NCI-H345 treated with DMSO at 0.1 percent for 48 hours (cell line): ENCODE results near the gene UNC13D.
"Not testable (repeated sequence)": the region's sequence is repeated elsewhere in the genome, so short reads cannot be mapped to it uniquely, and the experiment has no call there.

Experiments used
- DNase-seq: peaks from one replicate; lab custom pipeline; 2025; ENCODE audit not compliant: unreplicated experiment; lab: John Stamatoyannopoulos, UW

UNC13D gene

GRCh38 chr17:75807861-75808260, 36.3 kb downstream of the UNC13D start:
- no peak for DNase-seq

DNA sequence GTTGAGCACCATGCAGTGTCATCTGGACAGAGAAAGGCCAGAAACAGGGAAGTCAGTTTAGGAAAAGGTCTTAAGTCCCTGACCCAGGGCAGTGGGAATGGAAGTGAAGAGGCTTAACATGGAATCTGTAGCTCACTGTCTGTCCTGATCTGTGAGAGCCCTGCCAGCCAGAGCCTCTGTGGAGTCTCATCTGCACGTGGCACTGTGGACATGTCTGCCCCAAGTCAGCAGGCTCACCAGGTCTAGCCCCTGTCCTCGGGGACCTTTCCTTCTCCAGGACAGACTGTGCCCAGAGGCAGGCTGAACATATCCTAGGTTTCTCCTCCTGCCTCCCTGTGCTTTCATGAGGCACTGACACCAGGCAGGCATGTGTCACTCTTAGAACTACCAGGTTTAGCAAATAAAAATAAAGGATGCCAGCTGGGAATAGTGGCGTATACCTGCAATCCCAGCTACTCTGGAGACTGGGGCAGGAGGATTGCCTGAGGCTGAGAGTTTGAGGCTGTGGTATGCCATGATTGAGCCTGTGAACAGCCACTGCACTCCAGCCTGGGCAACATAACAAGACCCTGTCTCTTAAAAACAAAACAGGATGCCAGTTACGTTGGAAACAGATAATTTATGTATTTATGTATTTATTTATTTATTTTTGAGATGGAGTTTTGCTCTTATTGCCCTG, 37.2 kb downstream of the UNC13D start:
- no peak for DNase-seq

DNA sequence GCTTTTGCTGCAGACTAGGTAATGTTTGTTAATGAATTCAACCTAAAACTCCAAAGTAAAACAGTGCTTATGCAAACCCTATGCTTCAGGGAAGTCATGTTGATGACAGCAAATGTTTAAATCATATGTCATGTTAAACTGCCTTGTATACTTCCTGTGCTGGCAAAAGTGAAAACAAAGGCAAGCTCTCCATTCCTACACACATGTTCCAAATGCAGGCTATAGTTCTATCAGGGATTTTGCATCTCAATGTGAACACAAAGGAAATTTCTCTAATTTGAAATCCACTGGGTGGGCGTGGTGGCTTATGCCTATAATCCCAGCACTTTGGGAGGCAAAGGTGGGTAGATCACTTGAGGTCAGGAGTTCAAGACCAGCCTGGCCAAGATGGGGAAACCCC, 40.3 kb downstream of the UNC13D start:
- DNase-seq = no peak

DNA sequence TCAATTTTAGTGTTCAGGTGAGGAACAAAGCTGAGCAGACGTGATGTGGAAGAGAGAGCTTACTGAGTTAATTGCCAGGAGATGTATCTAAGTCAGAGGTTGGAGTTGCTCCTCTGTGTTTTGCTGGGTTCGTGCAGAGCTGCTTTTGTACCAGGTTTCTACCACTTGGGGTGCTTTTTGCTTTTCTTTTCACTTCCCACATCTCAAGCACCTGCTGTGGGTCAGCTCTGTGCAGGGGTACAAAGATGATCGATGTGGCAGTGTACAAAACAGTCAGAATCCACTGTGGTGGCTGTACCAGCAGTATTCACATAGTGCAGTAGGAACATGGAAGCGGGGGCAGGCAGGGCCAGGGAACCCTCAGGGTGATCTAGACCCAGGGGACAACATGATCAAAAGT, 44.8 kb downstream of the UNC13D start:
- DNase-seq = no peak

- no peak for DNase-seq
Measured at GRCh38 chr17:75795820-75796607, 48.2 kb downstream of the UNC13D start.

DNA sequence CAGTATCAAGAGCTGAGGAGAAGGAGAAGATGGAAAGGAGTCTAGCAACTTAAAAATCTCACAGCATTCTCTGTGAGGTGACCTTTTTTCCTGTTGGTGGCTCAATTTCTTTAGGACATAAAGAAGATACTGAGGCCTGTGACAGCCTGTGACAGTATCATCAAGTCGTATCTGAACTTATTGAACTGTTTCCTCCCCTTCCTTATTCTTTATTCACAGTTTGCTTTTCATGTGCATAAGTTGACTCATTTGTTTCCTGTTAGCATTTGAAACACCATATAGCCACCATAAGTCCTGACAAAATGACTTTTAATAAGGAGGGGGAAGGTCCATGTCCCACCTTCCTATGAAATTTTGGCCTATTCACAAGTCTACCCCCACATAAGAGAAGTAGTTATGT, 50.7 kb downstream of the UNC13D start:
- DNase-seq = no peak

- no peak for DNase-seq
Measured at GRCh38 chr17:75791254-75791653, 53.0 kb downstream of the UNC13D start.

DNA sequence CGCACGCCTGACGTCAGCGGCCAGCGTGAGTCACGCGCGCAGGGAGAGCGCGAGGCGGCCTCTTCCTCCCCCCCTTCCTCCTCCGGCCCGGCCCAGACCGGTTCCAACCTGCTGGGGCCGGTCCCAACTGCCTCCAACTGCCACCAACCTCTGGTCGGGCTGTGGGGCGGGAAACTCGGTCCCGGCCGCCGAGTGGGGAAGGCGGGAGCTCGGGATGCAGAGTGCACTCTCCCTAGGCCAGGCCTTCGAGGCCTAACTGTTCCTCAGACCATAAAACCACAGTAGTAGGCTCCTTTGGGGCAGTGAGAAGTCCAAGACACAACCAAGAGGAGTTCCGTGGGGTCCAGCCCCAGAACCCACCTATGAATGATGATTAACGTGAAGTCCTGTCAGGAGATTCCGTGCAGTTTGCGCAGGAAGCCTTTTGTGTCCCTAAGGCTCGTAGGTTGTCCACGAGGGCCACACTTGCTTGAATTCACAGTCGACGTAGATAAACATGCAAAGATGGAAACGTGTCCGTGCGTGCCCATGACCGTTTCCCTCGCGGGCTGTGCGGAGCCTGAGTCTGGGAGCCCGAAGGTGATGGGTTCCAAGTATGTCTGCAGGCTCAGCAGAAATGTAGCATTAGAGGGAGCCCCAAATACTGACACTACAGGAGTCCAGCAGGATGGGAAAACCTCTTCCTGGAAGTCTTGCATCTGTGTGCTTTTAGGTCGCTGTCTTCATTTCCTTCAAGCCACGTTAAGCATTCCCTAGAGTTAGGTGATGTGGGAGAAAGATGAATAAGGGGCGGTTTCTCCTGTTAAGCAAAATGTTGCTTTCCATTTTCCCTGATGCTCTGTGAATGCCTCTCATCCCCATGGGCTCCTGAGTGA, 59.0 kb downstream of the UNC13D start:
- DNase-seq = peak; percentile 73

DNA sequence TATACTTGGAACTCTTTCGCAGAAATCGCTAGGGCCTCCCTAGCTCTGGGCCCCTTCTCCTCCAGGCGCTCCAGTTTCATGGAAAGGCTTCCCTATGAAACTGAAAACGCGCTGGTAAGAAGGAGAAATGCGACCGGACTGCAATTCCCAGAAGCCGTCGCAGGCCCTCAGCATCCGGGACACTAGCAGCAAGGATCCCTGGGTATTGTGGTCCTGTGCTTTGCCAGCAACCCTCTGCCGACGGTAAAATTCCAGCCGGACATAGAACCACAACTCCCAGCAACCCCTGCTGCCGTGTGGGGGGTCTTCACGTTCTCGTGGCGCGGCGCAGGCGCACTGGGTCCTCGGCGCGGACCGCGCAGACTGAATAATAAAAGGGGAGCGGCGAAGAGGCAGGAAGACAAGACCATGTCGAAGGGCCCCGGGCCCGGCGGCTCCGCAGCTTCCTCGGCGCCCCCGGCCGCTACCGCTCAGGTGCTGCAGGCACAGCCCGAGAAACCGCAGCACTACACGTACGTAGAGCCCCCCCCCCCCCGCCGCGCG, 59.7 kb downstream of the UNC13D start, which contains the start of gene UNK:
UNK (plus strand) TSS at position 334 of the 543 bp plus-strand sequence; CDS start at position 409, 75 bp downstream.
- DNase-seq = peak; percentile 100

GRCh38 chr17:75783803-75784472, 60.3 kb downstream of the UNC13D start:
- no peak for DNase-seq

DNA sequence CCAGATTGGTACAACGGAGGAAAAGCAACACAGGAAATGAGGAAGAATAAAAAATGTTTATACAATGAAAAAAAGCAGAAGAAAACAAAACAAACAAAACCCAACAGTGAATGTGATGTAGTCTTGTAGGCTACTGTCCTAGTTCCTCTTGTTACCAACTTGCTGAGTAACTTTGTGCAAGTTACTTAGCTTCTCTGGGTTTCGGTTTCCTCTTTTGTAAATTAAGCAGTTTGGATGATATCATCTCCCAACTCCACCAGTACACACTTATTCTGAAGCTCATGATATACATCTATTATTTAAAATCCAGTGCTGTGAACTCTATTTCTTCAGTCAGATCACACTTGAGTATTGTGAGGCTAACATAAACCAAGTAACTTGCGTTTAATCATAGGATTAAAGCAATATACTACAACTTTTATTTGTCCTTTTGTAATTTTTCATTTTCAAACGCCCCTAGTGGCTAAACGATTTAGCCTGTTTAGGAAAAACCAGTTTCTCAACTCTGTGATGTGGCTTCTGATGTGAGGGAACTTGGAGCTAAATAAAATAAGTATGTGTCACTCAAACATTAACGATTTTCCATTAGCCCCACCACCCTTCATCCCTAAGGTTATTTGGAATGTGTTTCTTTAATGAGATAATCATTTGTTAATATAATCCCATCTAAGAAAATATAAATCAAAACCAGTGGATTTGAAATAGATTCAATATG, 61.0 kb downstream of the UNC13D start:
- DNase-seq = peak; percentile 27

GRCh38 chr17:75779987-75780889, 64.0 kb downstream of the UNC13D start:
- no peak for DNase-seq

GRCh38 chr17:75779250-75779986, 64.8 kb downstream of the UNC13D start:
- peak; percentile 100 for DNase-seq

- no peak for DNase-seq
Measured at GRCh38 chr17:75778861-75779249, 65.3 kb downstream of the UNC13D start.

- DNase-seq = not testable (repeated sequence)
Measured at GRCh38 chr17:75778066-75778860, 65.9 kb downstream of the UNC13D start.

- no peak for DNase-seq
Measured at GRCh38 chr17:75777296-75777922, 66.8 kb downstream of the UNC13D start.
